Muscle layer of colon (tissue), 2 donors: Measurements from ENCODE around the gene LYPLAL1.
"Not testable (repeated sequence)": the region's sequence is repeated elsewhere in the genome, so short reads cannot be mapped to it uniquely, and the experiment has no call there.

Experiments
- H3K27ac ChIP-seq: one replicate; pipeline ENCODE4 v1.7.0; 2013; ENCODE audit warnings: low read depth, mild to moderate bottlenecking, low read length, moderate library complexity
- H3K27me3 ChIP-seq, 2 donors: one replicate each; pipeline ENCODE4 v1.7.0; 2013; ENCODE audit warnings: low read length in 2 of 2, mild to moderate bottlenecking in 2 of 2; ENCODE audit not compliant: insufficient read depth in 2 of 2, control insufficient read depth in 1 of 2
- H3K36me3 ChIP-seq: one replicate; pipeline ENCODE4 v1.7.0; 2013; ENCODE audit warnings: mild to moderate bottlenecking, low read length; ENCODE audit not compliant: insufficient read depth
- H3K4me1 ChIP-seq: one replicate; pipeline ENCODE4 v1.7.0; 2013; ENCODE audit warnings: mild to moderate bottlenecking, low read length; ENCODE audit not compliant: insufficient read depth
- H3K4me3 ChIP-seq, 2 donors: one replicate each; pipeline ENCODE4 v1.7.0; 2013; ENCODE audit warnings: low read length in 2 of 2, low read depth in 1 of 2, mild to moderate bottlenecking in 1 of 2, moderate library complexity in 1 of 2
- H3K9ac ChIP-seq: one replicate; pipeline ENCODE4 v1.7.0; 2013; ENCODE audit warnings: low read length
- H3K9me3 ChIP-seq: one replicate; pipeline ENCODE4 v1.7.0; 2013; ENCODE audit warnings: mild to moderate bottlenecking, low read length
- donor health status: abdominal sarcoma.
- donor health status: Adenocarcinoma of cecum.

LYPLAL1 gene

GRCh38 chr1:219185486-219186117, 11.9 kb downstream of the LYPLAL1 start:
- H3K4me3 ChIP-seq: no peak overlapping the region
- H3K9ac ChIP-seq: no peak overlapping the region
- H3K27ac ChIP-seq: no peak overlapping the region
- H3K27me3 ChIP-seq: no peaks in the 10 kb centered on the region
- H3K36me3 ChIP-seq: no peaks in the 10 kb centered on the region
- peaks cover 11% of the 10 kb centered on the region for H3K4me1 ChIP-seq
- no peaks in the 10 kb centered on the region for H3K9me3 ChIP-seq

- no peak overlapping the region for H3K27ac ChIP-seq
- no peak overlapping the region for H3K4me3 ChIP-seq
- H3K4me1 ChIP-seq: peaks cover 8% of the 10 kb centered on the region
- no peak overlapping the region for H3K9ac ChIP-seq
- H3K27me3 ChIP-seq: no peaks in the 10 kb centered on the region
- no peaks in the 10 kb centered on the region for H3K9me3 ChIP-seq
- no peaks in the 10 kb centered on the region for H3K36me3 ChIP-seq
These were observed 14.7 kb downstream of the LYPLAL1 start for GRCh38 chr1:219188331-219188803.

GRCh38 chr1:219189021-219189824, 15.5 kb downstream of the LYPLAL1 start:
- Histone ChIP-seq H3K27ac (no peak overlapping the region), H3K9ac (no peak overlapping the region), H3K4me3 (no peak overlapping the region)

DNA sequence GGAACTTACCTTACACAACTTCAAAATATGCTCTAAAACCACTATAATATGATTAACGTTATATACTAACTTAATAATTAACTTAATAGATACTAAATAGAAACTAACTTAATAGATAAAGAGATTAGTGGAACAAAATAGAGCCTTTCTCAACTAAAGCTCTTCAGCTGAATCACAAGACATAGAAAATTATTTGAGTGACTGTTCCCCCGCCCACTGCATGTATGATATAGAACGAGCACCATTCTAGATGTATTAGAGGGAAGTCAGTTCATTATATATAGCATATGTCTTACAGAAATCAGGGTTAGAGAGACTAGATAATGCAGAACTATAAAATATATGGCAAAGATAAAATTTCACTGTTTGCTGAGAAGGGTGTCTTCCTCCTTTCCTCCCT, 16.3 kb downstream of the LYPLAL1 start:
- no peaks in the 10 kb centered on the region for H3K9me3 ChIP-seq
- H3K4me3 ChIP-seq: no peak overlapping the region
- H3K27me3 ChIP-seq: no peaks in the 10 kb centered on the region
- no peak overlapping the region for H3K27ac ChIP-seq
- H3K4me1 ChIP-seq: peaks cover 8% of the 10 kb centered on the region
- no peak overlapping the region for H3K9ac ChIP-seq
- H3K36me3 ChIP-seq: no peaks in the 10 kb centered on the region

More at GRCh38 chr1:219189021-219189824, 15.5 kb downstream of the LYPLAL1 start:
- no peaks in the 10 kb centered on the region for H3K9me3 ChIP-seq
- H3K36me3 ChIP-seq: no peaks in the 10 kb centered on the region
- no peaks in the 10 kb centered on the region for H3K27me3 ChIP-seq
- H3K4me1 ChIP-seq: peaks cover 8% of the 10 kb centered on the region

DNA sequence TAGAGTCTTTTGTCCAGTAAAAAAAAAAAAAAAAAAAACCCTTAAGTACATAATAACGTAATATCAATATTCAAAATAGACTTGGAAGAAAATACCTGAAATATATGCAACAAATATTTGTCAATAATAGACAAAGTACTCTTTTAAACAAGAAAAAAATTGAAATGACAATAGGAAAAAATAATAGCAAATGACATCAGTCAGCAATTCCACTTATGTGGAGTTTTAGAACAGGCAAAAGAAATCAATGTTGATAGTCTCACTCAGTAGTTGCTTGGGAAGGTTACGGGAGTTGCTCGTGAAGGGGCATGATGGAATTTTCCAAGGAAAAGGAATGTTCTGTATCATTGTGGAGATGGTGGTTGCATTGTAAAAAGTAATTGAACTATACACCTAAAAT, 16.9 kb downstream of the LYPLAL1 start:
- Histone ChIP-seq H3K27ac (no peak overlapping the region), H3K4me1 (peaks cover 5% of the 10 kb centered on the region), H3K9me3 (no peaks in the 10 kb centered on the region), H3K9ac (no peak overlapping the region), H3K36me3 (no peaks in the 10 kb centered on the region), H3K27me3 (no peaks in the 10 kb centered on the region), H3K4me3 (no peak overlapping the region)

DNA sequence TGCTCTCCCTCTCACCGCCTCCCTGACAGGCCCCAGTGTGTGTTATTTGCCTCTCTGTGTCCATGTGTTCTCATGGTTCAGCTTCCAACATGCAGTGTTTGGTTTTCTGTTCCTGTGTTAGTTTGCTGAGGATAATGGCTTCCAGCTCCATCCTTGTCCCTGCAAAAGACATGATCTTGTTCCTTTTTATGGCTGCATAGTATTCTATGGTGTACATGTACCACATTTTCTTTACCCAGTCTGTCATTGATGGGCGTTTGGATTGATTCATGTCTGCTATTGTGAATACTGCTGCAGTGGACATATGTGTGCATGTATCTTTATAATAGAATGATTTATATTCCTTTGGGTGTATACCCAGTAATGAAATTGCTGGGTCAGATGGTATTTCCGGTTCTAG, 22.2 kb downstream of the LYPLAL1 start:
- not testable (repeated sequence) for H3K9ac ChIP-seq, H3K9me3 ChIP-seq, H3K4me3 ChIP-seq, H3K27me3 ChIP-seq, H3K36me3 ChIP-seq, H3K4me1 ChIP-seq, H3K27ac ChIP-seq

GRCh38 chr1:219201656-219202055, 28.0 kb downstream of the LYPLAL1 start:
- no peak overlapping the region for H3K4me3 ChIP-seq
- H3K36me3 ChIP-seq: no peaks in the 10 kb centered on the region
- H3K27me3 ChIP-seq: no peaks in the 10 kb centered on the region

DNA sequence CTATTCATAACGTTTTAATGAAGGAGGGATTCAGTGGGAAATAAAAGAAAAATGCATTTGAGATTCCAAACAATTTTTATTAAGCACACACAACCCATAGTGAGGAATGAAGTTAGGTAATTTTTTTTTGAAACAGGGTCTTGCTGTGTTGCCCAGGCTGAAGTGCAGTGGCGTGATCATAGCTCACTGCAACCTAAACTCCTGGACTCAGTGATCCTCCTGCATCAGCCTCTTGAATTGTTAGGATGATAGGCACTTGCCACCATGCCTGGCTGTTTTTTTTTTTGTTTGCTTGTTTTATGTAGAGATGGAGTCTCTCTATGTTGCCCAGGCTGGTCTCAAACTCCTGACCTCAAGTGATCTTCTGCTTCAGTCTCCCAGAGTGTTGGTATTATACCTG, 28.9 kb downstream of the LYPLAL1 start:
- Histone ChIP-seq H3K27ac (no peak overlapping the region), H3K4me1 (no peaks in the 10 kb centered on the region), H3K36me3 (no peaks in the 10 kb centered on the region), H3K4me3 (no peak overlapping the region), H3K9ac (no peak overlapping the region), H3K27me3 (no peaks in the 10 kb centered on the region), H3K9me3 (no peaks in the 10 kb centered on the region)

More at GRCh38 chr1:219201656-219202055, 28.0 kb downstream of the LYPLAL1 start:
- Histone ChIP-seq H3K27ac (no peak overlapping the region), H3K9me3 (no peaks in the 10 kb centered on the region), H3K4me1 (no peaks in the 10 kb centered on the region), H3K9ac (no peak overlapping the region)

- Histone ChIP-seq H3K9ac (no peak overlapping the region), H3K4me1 (no peaks in the 10 kb centered on the region), H3K27ac (no peak overlapping the region), H3K4me3 (no peak overlapping the region), H3K36me3 (no peaks in the 10 kb centered on the region), H3K27me3 (no peaks in the 10 kb centered on the region), H3K9me3 (no peaks in the 10 kb centered on the region)
These were observed 32.7 kb downstream of the LYPLAL1 start for GRCh38 chr1:219206350-219206749.

- H3K27ac ChIP-seq: no peak overlapping the region
- H3K9me3 ChIP-seq: no peaks in the 10 kb centered on the region
- H3K4me1 ChIP-seq: no peaks in the 10 kb centered on the region
- H3K36me3 ChIP-seq: no peaks in the 10 kb centered on the region
- H3K27me3 ChIP-seq: no peaks in the 10 kb centered on the region
- no peak overlapping the region for H3K9ac ChIP-seq
- H3K4me3 ChIP-seq: no peak overlapping the region
These were observed 35.9 kb downstream of the LYPLAL1 start for GRCh38 chr1:219209578-219209977.

DNA sequence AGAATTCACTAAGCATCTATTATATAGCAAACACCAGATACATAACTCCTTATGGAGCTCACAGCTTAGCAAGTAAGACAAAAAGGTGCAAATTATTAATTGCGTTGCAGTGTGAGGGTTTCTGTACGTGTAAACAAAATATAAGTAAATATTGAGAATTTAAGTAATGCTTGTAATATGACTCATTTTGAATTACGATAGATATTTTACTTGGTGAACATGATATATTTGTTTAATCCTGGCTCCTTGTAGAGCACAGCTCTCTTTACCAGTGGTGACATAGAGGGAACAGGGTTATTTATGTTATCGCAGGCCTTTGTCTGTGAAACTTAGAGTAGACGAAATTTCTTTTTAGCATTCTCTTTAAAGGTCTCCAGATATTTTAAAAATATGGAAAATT, 36.4 kb downstream of the LYPLAL1 start:
- no peak overlapping the region for H3K27ac ChIP-seq

More for the DNA sequence above, 36.4 kb downstream of the LYPLAL1 start:
- Histone ChIP-seq H3K9ac (no peak overlapping the region), H3K9me3 (no peaks in the 10 kb centered on the region), H3K27me3 (no peaks in the 10 kb centered on the region), H3K4me1 (no peaks in the 10 kb centered on the region), H3K4me3 (no peak overlapping the region), H3K36me3 (no peaks in the 10 kb centered on the region)
